RWPE2 (cell line): Measurements from ENCODE around the gene DACH1.

Source experiments
- ATAC-seq: fragments of 200-7000 bp; cut with Tn5 transposase; 3 replicates; pipeline ENCODE4 v1.9.1; 2021; ENCODE audit warnings: low read depth
- DNase-seq: peaks from one replicate; pipeline ENCODE4 v3.0.0-alpha.2; 2020; ENCODE audit warnings: low spot score
- H3K27ac ChIP-seq: fragments of 450-650 bp; 2 replicates; pipeline ENCODE4 v1.5.1; 2017; ENCODE audit warnings: mild to moderate bottlenecking; ENCODE audit not compliant: poor library complexity, severe bottlenecking
- H3K27me3 ChIP-seq: fragments of 250-450 bp; sonication (Bioruptor Pico); 2 replicates; pipeline ENCODE4 v1.5.1; 2021; ENCODE audit warnings: mild to moderate bottlenecking, moderate library complexity; ENCODE audit not compliant: insufficient read depth, poor library complexity, severe bottlenecking
- H3K36me3 ChIP-seq: fragments of 250-450 bp; sonication (Bioruptor Pico); 2 replicates; pipeline ENCODE4 v1.5.1; 2020; ENCODE audit warnings: low read depth, mild to moderate bottlenecking, moderate library complexity
- H3K4me1 ChIP-seq: fragments of 250-450 bp; sonication (Bioruptor Pico); 2 replicates; pipeline ENCODE4 v1.5.1; 2021; ENCODE audit warnings: mild to moderate bottlenecking, moderate library complexity; ENCODE audit not compliant: insufficient read depth, poor library complexity, severe bottlenecking
- H3K4me3 ChIP-seq: fragments of 250-450 bp; sonication (Bioruptor Pico); 2 replicates; pipeline ENCODE4 v1.5.1; 2021; ENCODE audit warnings: mild to moderate bottlenecking, moderate library complexity; ENCODE audit not compliant: severe bottlenecking
- H3K9me3 ChIP-seq: fragments of 250-450 bp; sonication (Bioruptor Pico); 2 replicates; pipeline ENCODE4 v1.5.1; 2021; ENCODE audit warnings: mild to moderate bottlenecking, moderate library complexity; ENCODE audit not compliant: severe bottlenecking
- CTCF ChIP-seq: fragments of 450-650 bp; IDR thresholded peaks from one replicate; pipeline ENCODE4 v1.5.1; 2017; ENCODE audit warnings: mild to moderate bottlenecking, moderate library complexity; ENCODE audit not compliant: poor library complexity, severe bottlenecking

The DACH1 gene

GRCh38 chr13:71516521-71516920, 350.5 kb downstream of the DACH1 start:
- TF ChIP-seq CTCF = no peak
- DNase-seq (no peak), ATAC-seq (no peak)
- H3K36me3 ChIP-seq = no peaks in the 10 kb centered on the region
- H3K9me3 ChIP-seq = no peaks in the 10 kb centered on the region
- no peak overlapping the region for H3K4me3 ChIP-seq
- no peaks in the 10 kb centered on the region for H3K27me3 ChIP-seq
- H3K4me1 ChIP-seq = no peaks in the 10 kb centered on the region
- no peak overlapping the region for H3K27ac ChIP-seq

GRCh38 chr13:71515744-71516038, 351.3 kb downstream of the DACH1 start:
- DNase-seq (no peak), ATAC-seq (no peak)
- Histone ChIP-seq H3K27me3 (no peaks in the 10 kb centered on the region), H3K4me3 (no peak overlapping the region), H3K4me1 (no peaks in the 10 kb centered on the region), H3K36me3 (no peaks in the 10 kb centered on the region), H3K9me3 (no peaks in the 10 kb centered on the region), H3K27ac (no peak overlapping the region)
- no peak for TF ChIP-seq CTCF

GRCh38 chr13:71514900-71515743, 351.9 kb downstream of the DACH1 start:
- Histone ChIP-seq H3K36me3 (no peaks in the 10 kb centered on the region), H3K27ac (no peak overlapping the region), H3K27me3 (no peaks in the 10 kb centered on the region), H3K4me1 (no peaks in the 10 kb centered on the region), H3K4me3 (no peak overlapping the region), H3K9me3 (no peaks in the 10 kb centered on the region)
- DNase-seq (no peak), ATAC-seq (no peak)
- no peak for TF ChIP-seq CTCF

GRCh38 chr13:71513411-71514033, 353.5 kb downstream of the DACH1 start:
- Histone ChIP-seq H3K9me3 (no peaks in the 10 kb centered on the region), H3K36me3 (no peaks in the 10 kb centered on the region), H3K4me1 (no peaks in the 10 kb centered on the region), H3K27me3 (no peaks in the 10 kb centered on the region), H3K4me3 (no peak overlapping the region), H3K27ac (no peak overlapping the region)
- TF ChIP-seq CTCF = no peak
- no peak for ATAC-seq
- DNase-seq = no peak

- H3K4me1 ChIP-seq = no peaks in the 10 kb centered on the region
- H3K9me3 ChIP-seq = no peaks in the 10 kb centered on the region
- TF ChIP-seq CTCF = no peak
- H3K27ac ChIP-seq = no peak overlapping the region
- peaks cover 3% of the 10 kb centered on the region for H3K27me3 ChIP-seq
- ATAC-seq = no peak
- no peak overlapping the region for H3K4me3 ChIP-seq
- no peaks in the 10 kb centered on the region for H3K36me3 ChIP-seq
- DNase-seq = no peak
Measured at GRCh38 chr13:71503781-71504180, 363.2 kb downstream of the DACH1 start.
